NOMO-1 treated with DMSO at 0.1 percent for 48 hours (cell line): ENCODE results near the gene G6PC1.

Source experiments
- DNase-seq: peaks from one replicate; lab custom pipeline; 2025; ENCODE audit not compliant: unreplicated experiment; lab: John Stamatoyannopoulos, UW

Gene G6PC1

DNA sequence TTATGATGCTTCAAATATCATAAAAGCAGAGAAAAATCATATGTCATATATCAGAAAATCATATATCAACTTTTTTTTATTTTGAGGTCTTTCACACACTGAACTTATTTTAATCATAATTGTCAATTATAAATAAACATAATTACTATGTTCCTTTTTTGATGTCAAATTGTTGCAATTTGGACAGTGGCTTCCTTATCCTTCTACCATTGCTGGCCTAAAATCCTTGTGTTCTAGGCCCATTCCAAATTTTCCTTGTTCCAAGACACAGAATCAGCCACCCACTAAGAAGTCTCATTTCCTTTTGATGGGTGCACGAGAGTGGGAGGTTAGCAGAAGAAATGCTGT is 28.9 kb downstream of the G6PC1 start:
- no peak for DNase-seq

DNA sequence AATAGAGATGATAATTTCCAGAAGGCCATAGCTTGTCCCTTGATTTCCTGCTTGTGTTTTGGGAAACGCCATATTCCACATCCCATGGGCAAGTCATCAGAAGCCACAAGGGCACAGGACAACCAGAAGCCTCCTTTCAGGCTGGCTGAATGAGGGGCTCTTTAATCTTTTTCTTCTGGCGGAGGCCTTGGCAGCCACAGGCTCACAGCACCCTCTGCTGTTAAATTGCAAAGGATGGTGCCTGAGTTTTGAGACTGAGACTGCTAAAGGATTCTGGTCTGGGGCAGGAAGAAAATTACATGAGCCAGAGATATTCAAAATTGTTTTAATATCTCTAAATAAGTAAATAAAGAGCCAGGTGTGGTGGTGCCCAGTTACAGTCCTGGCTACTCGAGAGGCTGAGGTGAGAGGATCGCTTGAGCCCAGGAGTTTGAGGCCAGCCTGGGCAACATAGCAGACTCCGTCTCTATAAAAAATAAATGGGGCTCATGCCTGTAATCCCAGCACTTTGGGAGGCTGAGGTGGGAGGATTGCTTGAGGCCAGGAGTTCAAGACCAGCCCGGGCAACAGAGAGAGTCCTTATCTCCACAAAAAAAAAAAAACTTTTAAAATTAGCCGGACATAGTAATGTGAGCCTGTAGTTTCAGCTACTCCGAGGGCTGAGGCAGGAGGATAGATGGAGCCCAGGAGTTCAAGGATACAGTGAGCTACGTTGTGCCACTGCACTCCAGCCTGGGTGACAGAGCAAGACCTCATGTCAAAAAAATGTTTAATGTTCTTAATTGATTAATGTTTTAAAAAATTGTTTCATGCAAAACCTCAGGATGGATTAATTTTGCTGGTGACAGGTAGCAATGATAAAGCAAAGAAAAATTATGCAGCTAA is 37.4 kb downstream of the G6PC1 start:
- DNase-seq = peak; percentile 55

DNA sequence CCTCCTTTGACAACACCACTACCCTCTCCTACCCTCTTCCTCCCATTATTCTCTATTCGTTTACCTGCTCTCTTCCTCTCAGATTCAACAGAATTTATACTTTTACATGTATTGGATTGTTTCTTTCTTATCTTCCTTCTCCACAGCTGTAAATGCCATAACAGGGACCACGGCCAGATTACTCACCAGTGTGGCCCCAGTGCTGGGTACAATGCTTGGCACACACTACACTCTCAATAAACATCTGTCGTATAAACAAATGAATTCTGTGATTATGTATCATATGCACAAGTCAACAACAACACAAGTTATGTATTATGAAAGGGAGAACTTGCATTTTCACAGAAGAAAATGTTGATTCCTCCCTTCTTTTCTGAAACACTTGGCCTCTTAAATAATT is 43.6 kb downstream of the G6PC1 start:
- DNase-seq = no peak

DNA sequence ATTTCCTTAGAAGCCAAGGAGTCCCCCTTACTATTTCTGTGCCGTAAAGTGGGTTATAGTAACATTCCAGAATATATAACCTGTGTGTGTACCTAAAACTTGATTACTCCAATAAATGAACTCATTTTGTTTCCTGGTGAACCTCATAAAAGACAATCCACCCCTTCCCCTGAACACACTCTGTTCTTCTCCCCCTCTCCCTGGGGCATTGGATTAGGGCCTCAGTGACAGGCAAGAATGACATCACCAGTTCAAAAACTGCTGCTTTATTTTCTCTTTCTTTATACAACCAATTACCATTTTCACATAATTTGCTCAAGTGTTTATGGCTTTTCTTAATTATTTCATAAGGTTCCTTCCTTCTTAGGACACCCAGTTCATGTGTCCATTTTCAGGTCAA is 46.2 kb downstream of the G6PC1 start:
- DNase-seq = no peak

DNA sequence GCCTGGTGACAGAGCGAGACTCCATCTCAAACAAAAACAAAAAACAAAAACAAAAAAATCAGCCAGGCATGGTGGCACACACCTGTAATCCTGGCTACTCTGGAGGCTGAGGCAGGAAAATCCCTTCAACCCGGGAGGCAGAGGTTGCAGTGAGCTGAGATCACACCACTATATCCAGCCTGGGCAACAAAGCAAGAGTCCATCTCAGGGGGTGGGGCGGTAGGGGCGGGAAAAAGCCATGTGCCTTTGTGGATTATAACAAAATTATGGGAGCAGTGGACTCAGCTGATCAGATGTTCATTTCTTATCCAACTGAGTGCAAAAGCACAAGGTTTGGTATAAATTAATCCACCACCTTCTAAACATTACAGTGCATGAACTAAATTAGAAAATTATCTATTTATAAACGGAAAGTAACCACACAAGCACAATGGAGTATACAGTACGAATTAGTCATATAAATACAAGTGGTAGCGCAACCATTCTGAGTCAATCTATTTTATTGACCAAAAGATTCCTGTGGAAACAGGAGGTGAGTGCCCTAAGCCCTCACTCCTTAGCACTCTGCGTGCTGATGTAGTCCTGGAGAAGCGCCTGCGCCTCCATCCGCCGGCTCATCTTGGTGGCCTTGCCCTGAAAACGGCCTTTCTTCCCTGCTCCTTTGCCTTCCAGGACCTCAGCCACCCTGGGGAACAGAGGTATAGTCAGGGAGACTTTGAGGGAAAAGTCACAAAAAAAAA is 49.6 kb downstream of the G6PC1 start:
- DNase-seq = no peak
